Pulmonary artery endothelial cell (primary cell): ENCODE measurements around the gene AAMP. TPM values are rescaled to one million over a fixed set of nuclear protein-coding genes. Genes with fewer than 3 reads are reported as not detected.
"Not testable (repeated sequence)": the region's sequence is repeated elsewhere in the genome, so short reads cannot be mapped to it uniquely, and the experiment has no call there.

Experiments used
- DNase-seq: peaks from one replicate; pipeline ENCODE4 v3.0.0-alpha.2; 2011; ENCODE audit warnings: low read depth, low spot score
- total RNA-seq: library from RNA; depleted of rRNA; stranded (reverse); fragments of >200 nt; gene quantifications from 2 replicates; pipeline ENCODE4 v1.2.3, GENCODE V29; 2014

Gene AAMP
- 162 and 199 TPM in 2 replicates for total RNA-seq

- peak; percentile 96 for DNase-seq
These were observed at the start of gene AAMP, which contains the start of gene PNKD for GRCh38 chr2:218269900-218270720. Gene AAMP (minus strand): TSS chr2:218270137. CDS start chr2:218270086, 51 bp downstream. Gene PNKD (plus strand): TSS chr2:218270519. CDS start chr2:218270536, 17 bp downstream.

GRCh38 chr2:218318241-218318640, 48.3 kb upstream of the AAMP start:
- DNase-seq = no peak

DNA sequence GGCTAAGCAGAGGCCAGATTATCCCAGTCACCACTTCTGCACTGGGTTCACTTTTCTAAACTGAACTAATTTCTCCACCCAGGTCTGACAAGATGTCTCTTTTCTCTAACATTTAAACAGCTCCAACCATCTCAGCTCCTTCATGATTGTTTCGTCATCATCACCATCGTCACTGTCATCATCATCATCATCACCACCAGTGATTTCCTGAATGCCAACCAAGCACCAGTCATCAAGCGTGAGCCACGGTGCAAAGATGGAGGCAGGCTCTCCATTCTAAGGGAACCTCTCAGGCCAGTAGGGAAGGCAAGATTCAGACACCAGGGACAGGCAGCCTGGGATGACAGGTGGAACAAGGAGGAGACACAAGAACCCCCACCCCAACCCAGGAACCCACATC, 47.9 kb upstream of the AAMP start:
- no peak for DNase-seq

DNA sequence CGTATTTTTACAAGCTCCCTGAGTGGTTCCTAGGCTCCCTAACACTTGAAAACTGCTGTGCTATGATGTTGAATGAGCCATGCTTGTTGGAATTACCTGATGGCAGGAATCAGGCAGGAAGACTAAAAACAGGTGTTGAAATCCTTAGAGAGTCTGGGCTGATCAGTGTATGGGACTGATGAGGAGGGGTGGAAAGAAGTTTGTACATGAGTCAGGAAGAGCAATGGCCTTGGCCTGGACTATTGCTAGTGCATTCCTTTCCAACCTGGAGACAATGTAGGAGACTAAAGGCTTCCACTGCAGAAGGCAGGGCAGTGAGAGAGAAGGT, 47.3 kb upstream of the AAMP start:
- DNase-seq = no peak

DNA sequence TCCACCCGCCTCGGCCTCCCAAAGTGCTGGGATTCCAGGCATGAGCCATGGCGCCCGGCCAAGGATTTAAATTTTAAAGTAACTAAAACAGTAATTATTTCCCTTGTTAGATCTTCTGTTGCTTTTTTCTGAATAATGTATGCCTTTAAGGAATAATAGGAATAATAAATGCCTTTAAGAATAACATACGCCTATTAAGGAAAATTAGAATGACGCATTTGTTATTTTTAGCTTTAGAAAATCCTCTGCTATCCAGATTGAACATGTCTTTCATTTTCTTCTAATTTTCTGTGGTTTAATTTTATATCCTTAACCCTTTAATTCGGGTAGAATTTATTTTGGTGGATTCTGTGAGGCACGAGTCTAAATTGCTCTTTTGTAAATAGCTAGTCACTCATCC, 45.5 kb upstream of the AAMP start:
- DNase-seq = no peak

DNA sequence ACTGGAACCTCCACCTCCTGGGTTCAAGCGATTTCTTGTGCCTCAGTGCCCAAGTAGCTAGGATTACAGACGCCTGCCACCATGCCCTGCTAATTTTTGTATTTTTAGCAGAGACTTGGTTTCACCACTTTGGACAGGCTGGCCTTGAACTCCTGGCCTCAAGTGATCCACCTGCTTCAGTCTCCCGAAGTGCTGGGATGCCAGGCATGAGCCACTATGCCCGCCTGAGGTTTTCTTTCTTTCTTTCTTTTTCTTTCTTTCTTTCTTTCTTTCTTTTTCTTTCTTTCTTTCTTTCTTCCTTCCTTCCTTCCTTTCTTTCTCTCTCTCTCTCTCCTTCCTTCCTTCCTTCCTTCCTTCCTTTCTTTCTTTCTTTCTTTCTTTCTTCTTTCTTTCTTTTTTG, 44.8 kb upstream of the AAMP start:
- DNase-seq = not testable (repeated sequence)

GRCh38 chr2:218313356-218313755, 43.4 kb upstream of the AAMP start:
- no peak for DNase-seq

DNA sequence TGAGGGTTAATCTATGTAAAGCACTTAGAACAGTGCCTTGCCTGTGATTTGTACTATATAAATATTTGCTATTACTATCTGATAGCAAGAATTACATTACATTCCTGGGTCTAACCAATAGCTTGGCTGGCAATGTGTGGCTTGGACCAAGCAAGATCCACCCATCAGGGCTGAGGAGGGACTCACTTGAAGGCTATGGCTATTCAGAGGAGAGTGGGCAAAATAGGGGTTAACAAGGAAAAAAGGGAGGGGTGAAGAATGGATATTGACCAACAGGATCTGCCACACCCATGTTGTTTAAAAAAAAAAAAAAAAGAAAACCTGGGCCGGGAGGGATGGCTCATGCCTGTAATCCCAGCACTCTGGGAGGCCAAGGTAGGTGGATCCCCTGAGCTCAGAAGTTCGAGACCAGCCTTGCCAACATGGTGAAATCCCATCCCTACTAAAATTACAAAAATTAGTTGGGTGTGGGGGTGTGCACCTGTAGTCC, 42.4 kb upstream of the AAMP start:
- DNase-seq = no peak

DNA sequence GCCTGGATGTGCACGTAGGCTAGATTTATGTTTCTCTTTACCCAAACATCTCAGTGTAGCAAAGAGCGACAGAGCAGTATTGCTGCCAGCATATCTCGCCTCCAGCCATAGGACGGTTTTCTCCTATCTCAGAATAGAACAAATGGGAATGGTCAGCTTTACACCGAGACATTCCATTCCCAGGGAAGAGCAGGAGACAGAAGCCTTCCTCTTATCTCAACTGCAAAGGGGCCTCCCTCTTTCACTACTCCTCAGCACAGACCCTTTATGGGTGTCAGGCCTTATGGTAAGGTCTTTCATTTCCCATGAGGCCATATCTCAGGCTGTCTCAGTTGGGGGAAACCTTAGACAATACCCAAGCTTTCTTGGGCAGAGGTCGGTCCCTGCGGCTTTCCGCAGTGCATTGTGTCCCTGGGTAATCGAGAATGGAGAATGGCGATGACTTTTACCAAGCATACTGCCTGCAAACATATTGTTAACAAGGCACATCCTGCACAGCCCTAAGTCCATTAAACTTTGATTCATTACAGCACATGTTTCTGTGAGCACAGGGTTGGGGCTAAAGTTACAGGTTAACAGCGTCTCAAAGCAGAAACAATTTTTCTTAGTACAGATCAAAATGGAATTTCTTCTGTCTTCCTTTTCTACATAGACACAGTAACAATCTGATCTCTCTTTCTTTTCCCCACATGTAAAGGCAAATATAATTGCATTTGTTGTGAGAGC, 41.8 kb upstream of the AAMP start:
- not testable (repeated sequence) for DNase-seq

GRCh38 chr2:218310853-218311540, 41.1 kb upstream of the AAMP start:
- no peak for DNase-seq

DNA sequence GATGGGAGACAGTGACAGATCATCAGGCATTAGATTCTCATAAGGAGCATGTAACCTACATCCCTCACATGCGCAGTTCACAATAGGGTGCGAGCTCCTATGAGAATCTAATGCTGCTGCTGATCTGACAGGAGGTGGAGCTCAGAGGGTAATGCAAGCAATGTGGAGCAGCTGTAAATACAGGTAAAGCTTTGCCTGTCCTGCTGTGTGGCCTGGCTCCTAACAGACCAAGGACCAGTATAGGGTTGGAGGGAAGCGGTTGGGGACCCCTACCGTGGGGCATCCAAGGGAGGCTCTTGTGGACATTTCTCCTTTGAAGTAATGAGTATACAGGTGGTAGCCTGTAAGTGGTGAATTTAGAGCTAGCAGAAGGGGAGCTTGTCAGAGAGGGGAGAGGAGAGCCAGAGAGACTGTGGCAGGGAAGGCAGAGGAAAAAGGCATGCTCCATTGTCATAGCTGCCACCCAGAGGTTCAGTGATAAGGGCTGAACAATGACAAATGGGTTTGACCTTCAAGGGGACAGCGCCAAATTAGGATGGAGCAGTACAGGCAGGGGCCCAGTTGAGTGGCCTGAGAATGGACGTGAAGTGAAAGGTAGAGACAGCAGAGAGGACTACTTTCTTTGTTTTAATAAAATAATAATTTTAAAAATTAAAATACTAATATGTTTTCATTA, 37.6 kb upstream of the AAMP start:
- DNase-seq = no peak

GRCh38 chr2:218306184-218306920, 36.4 kb upstream of the AAMP start:
- no peak for DNase-seq

- DNase-seq = no peak
These were observed 35.4 kb upstream of the AAMP start for GRCh38 chr2:218305383-218305782.

DNA sequence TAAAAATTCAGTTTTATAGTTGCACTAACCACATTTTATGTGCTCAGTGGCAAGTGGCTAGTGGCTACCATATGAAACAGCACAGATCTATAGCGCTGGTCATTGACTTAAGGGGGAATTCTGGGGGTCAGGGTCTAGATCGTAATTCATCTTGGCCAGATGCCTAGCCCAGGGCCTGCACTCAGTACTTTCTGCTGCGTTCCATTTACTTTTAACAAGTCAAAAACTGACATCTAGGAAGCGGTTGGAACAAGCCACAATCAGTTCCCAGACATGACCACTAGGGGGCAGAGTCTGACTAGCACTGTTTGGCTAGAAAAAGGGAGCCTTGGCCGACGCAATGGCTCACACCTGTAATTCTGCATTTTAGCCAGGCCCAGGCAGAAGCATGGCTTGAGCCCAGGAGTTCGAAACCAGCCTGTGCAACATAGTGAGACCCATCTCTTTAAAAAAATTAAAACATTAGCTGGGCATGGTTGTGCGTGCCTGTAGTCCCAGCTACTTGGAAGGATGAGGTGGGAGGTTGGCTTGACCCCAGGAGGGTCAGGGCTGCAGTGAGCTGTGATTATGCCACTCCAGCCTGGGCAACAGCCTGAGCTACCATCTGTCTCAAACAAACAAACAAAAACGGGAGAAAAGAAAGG, 31.4 kb upstream of the AAMP start:
- DNase-seq = no peak

- DNase-seq = no peak
These were observed 30.2 kb upstream of the AAMP start for GRCh38 chr2:218300141-218300540.

DNA sequence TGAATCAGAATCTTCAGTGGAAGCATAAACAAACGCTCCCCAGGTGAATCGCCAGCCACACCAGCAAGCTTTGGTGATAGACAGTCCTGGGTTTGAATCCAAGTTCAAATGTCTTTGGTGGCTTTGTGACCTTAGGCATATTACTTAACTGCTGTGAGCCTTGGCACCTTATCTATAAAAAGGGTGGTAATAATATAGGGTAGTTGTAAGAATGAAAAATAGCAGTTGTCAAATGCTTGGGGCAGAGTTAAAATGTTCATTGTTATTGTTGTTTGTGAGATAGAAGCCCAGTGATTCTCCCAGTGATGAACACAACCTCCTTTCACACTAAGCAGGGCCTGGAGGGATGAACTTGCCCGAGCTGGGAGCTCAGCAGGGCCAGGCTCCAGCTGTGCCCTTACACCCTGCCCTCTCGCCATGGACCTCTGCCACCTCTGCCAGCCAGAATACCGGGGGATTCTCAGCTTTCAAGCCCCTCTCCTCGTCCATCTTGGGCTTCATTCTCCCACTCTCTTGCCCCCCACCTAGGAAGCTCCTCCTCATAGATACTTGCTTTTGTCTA, 28.5 kb upstream of the AAMP start:
- no peak for DNase-seq

- DNase-seq = no peak
These were observed 26.9 kb upstream of the AAMP start for GRCh38 chr2:218296847-218297246.

DNA sequence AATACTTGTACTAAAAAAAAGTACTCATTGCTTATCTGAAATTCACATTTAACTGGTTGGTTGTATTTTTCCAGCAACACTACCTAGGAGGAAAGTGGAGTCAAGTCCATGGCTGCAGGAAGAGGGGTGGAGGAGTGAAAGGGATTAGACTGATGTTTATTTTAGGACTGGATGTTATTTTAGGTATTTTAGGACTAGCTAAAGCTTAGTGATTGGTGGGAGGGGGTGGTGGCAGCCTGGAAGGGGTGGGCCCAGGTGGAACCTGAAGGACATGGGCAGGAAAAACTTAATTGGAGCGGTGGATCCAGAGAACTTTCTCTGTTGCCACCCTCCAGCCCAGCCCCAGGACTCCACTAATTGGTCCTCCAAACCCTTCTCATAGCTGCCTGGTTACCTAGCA, 26.3 kb upstream of the AAMP start:
- DNase-seq = no peak

GRCh38 chr2:218295029-218295428, 25.1 kb upstream of the AAMP start:
- peak; percentile 71 for DNase-seq

- DNase-seq = no peak
These were observed 24.6 kb upstream of the AAMP start for GRCh38 chr2:218294430-218295022.
